Measurements from ENCODE around the gene LDLRAD4. TPM values are rescaled to one million over a fixed set of nuclear protein-coding genes. Genes with fewer than 3 reads are reported as not detected.
A peak's percentile ranks its signal among the peaks of the same experiment; 100 is the strongest.

Gene LDLRAD4
- total RNA-seq, 1 donor from 2014 or later = 18.4 TPM

- Histone ChIP-seq H3K27ac (no peak overlapping the region), H3K27me3 (no peaks in the 10 kb centered on the region), H3K36me3 (no peaks in the 10 kb centered on the region), H3K4me1 (no peaks in the 10 kb centered on the region), H3K4me3 (no peak overlapping the region), H3K9me3 (no peaks in the 10 kb centered on the region)
- ATAC-seq (no peak), DNase-seq (no peak)
- intact Hi-C loops (cut with DNase I) = no loop called here
- TF ChIP-seq CTCF (IDR thresholded peaks at IDR 0.05) = no peak
Observed at GRCh38 chr18:13309748-13310670, 91.4 kb downstream of the LDLRAD4 start.

- Histone ChIP-seq H3K4me3 (no peak overlapping the region), H3K27me3 (no peaks in the 10 kb centered on the region), H3K27ac (no peak overlapping the region), H3K4me1 (no peaks in the 10 kb centered on the region), H3K36me3 (no peaks in the 10 kb centered on the region), H3K9me3 (peaks cover 9% of the 10 kb centered on the region)
- TF ChIP-seq CTCF (IDR thresholded peaks at IDR 0.05) = no peak
- DNase-seq (no peak), ATAC-seq (no peak)
- intact Hi-C loops (cut with DNase I) = no loop called here
Observed at GRCh38 chr18:13311193-13311592, 92.6 kb downstream of the LDLRAD4 start.

- Histone ChIP-seq H3K4me3 (no peak overlapping the region), H3K9me3 (peaks cover 15% of the 10 kb centered on the region), H3K27ac (no peak overlapping the region), H3K4me1 (no peaks in the 10 kb centered on the region), H3K36me3 (no peaks in the 10 kb centered on the region), H3K27me3 (no peaks in the 10 kb centered on the region)
- ATAC-seq = no peak
- DNase-seq = no peak
- TF ChIP-seq CTCF (IDR thresholded peaks at IDR 0.05) = no peak
- intact Hi-C loops (cut with DNase I) = no loop called here
Observed at GRCh38 chr18:13312515-13312914, 94.0 kb downstream of the LDLRAD4 start.

- no peak overlapping the region for H3K27ac ChIP-seq
- intact Hi-C loops (cut with DNase I) = no loop called here
- peak; percentile 32 for ATAC-seq
- peaks cover 15% of the 10 kb centered on the region for H3K9me3 ChIP-seq
- H3K4me1 ChIP-seq = no peaks in the 10 kb centered on the region
- H3K4me3 ChIP-seq = no peak overlapping the region
- H3K27me3 ChIP-seq = no peaks in the 10 kb centered on the region
- no peak for DNase-seq
- H3K36me3 ChIP-seq = no peaks in the 10 kb centered on the region
- TF ChIP-seq CTCF (IDR thresholded peaks at IDR 0.05) = no peak
Observed at GRCh38 chr18:13313006-13313686, 94.6 kb downstream of the LDLRAD4 start.

GRCh38 chr18:13315000-13315399 is 96.4 kb downstream of the LDLRAD4 start:
- ATAC-seq (no peak), DNase-seq (no peak)
- no peaks in the 10 kb centered on the region for H3K4me1 ChIP-seq
- H3K36me3 ChIP-seq = no peaks in the 10 kb centered on the region
- TF ChIP-seq CTCF (IDR thresholded peaks at IDR 0.05) = no peak
- intact Hi-C loops (cut with DNase I) = no loop called here
- H3K27ac ChIP-seq = no peak overlapping the region
- H3K4me3 ChIP-seq = no peak overlapping the region
- peaks cover 15% of the 10 kb centered on the region for H3K9me3 ChIP-seq
- H3K27me3 ChIP-seq = no peaks in the 10 kb centered on the region

Measured in upper lobe of right lung (tissue), 1 donor.